HG03571 (cell line): ENCODE measurements around the gene IFT22.
"Not testable (repeated sequence)": the region's sequence is repeated elsewhere in the genome, so short reads cannot be mapped to it uniquely, and the experiment has no call there.

Source experiments
- ATAC-seq: cut with Tn5 transposase; IDR thresholded peaks from one replicate; pipeline ENCODE4 v1.9.1; 2021; ENCODE audit not compliant: unreplicated experiment

Gene IFT22

DNA sequence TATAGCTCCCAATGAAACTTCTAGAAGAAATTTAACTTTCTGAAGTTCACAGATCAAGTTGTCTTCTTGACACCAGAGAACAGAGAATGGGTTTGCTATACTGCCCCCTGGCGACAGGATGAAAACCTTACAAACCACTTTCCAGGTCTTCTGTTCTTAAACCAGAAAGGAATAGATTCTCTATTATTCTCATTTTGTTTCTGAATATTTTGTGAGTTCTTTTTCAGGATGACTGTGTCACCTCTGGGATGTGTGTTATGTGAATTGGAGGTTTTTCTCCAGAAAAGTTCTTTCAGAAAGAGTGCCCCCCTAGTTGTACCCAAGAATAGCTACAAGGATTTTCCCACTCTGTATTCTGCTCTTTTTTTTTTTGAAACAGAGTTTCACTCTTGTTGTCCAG is 6.3 kb downstream of the IFT22 start:
- no peak for ATAC-seq

DNA sequence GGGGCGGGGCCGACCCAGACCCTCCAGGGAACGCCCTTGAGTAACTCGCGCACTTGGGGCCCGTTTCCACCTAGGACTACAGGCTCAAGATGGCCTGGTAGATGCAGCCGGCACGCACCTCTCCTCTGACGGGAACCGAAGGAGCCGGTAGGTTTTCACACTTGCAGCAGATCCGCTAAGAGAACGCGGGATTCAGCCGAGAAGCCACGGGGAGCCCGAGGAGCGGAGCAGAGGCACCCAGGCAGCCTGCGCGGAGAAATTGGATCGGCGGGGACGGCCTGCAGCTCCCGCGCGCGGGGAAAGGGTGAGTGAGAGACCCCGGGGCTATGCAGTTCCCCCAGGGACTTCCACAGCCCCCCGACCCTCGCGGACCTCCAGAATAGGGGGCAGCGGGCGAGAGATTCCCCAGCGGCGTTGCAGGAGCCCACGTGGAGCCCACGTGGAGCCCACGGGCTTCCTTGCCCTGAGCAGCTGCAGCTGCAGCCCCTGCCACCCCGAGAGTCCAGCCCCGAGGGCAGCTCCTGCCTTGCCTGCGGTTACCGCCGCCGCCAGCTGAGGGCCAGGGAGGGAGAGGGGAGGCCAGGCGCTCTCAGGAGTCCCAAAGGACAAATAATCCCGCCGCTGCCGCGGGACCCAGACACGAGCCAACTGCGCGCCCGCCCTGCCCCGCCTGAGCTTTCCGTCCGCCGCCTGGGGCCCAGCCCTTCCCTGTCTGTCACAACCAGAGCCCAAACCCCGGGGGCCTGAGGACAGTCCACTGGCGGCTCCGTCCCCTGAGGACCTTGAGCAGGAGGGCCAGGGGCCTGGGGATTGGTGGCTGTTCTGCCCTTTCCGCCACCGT is 13.1 kb downstream of the IFT22 start:
- no peak for ATAC-seq

DNA sequence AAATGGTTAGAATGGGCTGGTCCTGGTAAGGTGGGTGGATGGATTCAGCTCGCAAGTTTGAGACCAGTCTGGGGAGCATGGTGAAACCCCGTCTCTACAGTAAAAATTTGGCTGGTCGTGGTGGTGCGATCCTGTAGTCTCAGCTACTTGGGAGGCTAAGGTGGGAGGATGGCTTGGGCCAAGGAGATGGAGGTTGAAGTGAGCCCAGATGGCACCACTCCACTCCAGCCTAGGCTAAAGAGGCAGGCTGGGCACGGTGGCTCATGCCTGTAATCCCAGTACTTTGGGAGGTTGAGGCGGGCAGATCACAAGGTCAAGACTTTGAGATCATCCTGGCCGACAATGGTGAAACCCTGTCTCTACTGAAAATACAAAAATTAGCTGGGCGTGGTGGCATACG is 15.3 kb downstream of the IFT22 start:
- no peak for ATAC-seq

DNA sequence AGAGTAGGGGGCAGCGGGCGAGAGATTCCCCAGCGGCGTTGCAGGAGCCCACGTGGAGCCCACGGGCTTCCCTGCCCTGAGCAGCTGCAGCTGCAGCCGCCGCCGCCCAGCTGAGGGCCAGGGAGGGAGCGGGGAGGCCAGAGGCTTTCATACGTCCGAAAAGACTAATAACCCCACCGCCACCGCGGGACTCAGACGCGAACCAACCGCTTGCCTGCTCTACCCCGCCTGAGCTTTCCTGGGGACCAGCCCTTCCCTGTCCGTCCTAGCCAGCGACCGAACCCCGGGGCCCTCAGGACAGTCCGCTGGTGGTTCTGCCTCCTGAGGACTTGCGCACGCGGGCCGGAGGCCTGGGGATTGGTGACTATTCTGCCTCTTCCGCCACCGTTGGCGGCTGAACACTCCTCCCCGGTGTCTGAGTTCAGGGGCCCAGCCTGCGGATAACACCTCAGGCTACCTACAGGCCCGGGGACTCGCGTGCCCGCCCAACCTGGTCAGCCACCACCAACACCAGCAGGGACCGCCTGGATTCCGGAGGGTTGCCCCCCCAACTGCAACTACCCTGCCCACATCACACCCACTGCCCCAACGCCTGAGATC is 18.4 kb downstream of the IFT22 start:
- no peak for ATAC-seq

DNA sequence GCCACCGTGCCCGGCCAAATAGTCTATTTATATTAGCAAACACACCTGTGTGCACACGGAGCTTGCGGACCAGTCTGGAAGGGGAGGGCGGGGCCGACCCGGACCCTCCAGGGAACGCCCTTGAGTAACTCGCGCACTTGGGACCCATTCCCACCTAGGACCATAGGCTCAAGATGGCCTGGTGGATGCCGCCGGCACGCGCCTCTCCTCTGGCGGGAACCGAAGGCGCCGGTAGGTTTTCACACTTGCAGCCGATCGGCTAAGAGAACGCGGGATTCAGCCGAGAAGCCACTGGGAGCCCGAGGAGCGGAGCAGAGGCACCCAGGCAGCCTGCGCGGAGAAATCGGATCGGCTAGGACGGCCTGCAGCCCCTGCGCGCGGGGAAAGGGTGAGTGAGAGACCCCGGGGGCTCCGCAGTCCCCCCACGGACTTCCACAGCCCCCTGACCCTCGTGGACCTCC is 18.9 kb downstream of the IFT22 start:
- ATAC-seq = no peak

DNA sequence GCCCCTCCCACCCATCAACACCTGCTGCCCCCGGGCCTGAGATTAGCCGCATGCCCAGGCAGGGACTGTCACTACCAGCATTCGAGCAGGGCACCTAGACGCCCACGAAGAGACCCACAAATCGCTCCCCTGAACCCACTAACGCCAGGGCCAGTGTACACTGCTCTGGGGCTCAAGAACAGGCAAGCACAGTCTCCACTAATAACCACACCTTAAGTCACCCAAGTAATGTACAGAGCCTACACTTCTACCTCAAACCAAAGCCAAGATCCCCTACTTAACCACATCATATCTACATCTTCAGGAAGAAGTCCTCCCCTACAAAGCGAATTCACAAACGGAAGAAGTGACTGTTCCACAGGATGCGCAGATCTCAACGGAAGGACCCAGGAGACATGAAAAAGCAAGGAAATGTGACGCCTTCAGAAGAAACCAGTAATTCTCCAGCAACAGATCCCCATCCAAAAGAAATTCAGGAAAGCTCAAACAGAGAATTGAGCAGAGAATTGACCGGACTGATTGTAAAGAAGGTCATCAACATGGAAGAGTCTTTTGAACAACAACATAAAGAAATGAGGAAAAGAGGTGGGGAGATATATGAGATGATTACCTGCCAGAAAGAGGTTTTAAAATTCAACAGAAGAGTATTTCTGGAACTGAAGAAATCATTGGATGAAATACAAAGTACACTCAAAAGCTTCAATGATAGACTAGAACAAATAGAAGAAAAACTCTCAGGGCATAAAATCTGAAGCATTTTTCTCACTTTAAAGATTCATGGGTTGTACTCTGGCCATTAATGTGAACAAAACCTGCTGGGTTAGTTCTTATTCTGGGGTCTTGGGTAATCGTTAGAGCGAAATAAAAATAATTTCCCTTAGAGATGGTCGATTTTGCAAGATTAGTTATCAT is 20.9 kb downstream of the IFT22 start:
- ATAC-seq = no peak

DNA sequence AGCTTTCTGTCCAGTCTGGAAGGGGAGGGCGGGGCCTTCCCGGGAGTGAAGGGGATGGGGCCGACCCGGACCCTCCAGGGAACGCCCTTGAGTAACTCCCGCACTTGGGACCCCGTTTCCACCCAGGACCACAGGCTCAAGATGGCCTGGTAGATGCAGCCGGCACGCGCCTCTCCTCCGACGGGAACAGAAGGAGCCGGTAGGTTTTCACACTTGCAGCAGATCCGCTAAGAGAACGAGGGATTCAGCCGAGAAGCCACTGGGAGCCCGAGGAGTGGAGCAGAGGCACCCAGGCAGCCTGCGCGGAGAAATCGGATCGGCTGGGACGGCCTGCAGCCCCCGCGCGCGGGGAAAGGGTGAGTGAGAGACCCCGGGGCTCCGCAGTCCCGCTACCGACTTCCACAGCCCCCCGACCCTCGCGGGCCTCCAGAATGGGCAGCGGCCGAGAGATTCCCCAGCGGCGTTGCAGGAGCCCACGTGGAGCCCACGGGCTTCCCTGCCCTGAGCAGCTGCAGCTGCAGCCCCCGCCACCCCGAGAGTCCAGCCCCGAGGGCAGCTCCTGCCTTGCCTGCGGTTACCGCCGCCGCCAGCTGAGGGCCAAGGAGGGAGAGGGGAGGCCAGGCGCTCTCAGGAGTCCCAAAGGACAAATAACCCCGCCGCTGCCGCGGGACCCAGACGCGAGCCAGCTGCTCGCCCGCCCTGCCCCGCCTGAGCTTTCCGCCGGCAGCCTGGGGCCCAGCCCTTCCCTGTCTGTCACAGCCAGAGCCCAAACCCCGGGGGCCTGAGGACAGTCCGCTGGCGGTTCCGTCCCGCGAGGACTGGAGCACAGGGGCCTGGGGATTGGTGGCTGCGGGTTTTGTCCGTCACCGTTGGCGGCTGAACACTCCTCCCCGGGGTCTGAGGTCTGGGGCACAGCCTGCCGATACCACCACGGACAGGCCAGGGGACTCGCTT is 21.8 kb downstream of the IFT22 start:
- ATAC-seq = no peak

DNA sequence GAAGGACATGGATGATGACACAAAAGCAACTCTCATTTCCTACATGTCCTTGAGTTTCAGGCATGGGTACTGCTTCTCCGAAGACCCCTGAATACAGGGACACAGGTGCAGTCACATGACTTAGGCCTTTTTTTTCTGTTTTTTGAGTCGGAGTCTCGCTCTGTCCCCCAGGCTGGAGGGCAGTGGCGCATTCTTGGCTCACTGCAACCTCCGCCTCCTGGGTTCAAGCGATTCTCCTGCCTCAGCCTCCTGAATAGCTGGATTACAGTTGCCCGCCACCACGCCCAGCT is 26.8 kb downstream of the IFT22 start:
- no peak for ATAC-seq

DNA sequence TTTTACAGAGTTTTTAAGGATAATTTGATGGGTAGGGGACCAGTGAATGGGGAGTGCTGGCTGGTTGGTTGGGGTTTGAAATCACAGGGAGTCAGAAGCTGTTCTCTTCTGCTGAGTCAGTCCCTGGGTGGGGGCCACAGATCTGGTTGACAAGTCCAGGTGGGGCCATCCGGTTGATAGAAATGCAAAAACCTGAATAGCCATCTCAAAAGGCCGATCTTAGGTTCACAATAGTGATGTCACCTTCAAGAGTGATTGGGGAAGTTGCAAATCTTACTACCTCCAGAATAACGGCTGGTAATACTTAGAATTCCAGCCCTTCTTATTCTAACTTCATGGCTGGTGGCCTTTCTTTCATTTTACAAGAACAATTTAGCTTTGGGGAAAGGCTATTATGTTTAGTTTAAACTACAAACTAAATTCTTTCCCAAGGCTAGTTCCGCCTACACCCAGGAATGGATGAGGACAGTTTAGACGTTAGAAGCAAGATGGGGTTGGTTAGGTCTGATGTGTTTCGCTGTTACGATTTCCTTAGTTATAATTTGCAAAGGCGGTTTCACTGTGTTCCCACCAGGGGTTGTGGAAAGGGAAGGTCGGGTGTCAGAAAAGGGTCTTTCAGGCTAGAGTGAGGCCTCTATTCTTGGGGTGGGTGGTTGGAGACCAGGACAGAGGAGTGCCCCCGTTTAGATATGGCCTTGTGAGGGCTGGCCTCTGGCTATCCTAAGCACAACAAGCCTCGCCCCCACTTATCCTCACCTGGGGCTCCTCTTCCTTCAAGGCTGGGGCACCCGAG is 27.4 kb downstream of the IFT22 start:
- ATAC-seq = no peak

DNA sequence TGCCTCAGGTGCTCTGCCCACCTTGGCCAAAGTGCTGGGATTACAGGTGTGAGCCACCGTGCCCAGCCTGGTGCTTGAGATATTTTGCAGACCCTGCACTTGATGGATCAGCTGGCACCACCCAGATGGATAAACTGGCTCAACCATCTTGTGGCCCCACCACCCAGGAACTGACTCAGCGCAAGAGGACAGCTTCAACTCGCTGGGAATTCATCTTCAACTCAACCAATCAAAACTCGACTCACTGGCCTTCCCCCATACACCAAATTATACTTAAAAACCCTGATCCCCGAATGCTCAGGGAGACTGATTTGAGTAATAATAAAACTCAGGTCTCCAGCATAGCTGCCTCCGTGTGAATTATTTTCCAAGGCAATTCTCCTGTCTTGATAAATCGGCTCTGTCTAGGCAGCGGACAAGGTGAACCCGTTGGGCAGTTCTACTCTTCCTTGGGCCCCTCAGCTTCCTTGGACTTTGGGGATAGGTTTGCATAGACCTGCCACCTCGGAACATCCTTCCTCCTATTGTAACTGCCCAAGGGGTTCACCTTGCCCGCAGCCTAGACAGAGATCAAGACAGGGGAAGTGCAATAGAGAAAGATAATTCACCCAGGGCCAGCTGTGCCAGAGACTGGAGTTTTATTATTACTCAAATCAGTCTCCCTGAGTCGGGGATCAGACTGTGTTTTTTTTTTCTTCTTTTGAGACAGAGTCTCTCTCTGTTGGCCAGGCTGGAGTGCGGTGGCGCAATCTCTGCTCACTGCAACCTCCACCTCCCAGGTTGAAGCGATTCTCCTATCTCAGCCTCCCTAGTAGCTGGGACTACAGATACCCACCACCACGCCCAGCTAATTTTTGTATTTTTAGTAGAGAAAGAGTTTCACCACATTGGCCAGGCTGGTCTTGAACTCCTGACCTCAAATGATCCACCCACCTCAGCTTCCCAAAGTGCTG is 28.3 kb downstream of the IFT22 start:
- not testable (repeated sequence) for ATAC-seq

DNA sequence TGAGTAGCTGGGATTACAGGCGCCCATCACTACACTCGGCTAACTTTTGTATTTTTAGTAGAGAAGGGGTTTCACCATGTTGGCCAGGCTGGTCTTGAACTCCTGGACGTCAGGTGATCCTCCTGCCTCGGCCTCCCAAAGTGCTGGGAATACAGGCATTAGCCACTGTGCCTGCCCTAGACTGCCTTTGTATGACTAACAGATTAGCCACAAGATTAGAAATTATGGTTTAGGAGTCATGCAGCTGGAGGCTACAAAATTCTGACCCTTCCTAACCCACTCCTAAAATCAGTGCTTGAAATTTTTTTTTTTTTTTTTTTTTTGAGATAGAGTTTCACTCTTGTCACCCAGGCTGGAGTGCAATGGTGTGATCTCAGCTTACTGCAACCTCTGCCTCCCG is 29.0 kb downstream of the IFT22 start:
- not testable (repeated sequence) for ATAC-seq

DNA sequence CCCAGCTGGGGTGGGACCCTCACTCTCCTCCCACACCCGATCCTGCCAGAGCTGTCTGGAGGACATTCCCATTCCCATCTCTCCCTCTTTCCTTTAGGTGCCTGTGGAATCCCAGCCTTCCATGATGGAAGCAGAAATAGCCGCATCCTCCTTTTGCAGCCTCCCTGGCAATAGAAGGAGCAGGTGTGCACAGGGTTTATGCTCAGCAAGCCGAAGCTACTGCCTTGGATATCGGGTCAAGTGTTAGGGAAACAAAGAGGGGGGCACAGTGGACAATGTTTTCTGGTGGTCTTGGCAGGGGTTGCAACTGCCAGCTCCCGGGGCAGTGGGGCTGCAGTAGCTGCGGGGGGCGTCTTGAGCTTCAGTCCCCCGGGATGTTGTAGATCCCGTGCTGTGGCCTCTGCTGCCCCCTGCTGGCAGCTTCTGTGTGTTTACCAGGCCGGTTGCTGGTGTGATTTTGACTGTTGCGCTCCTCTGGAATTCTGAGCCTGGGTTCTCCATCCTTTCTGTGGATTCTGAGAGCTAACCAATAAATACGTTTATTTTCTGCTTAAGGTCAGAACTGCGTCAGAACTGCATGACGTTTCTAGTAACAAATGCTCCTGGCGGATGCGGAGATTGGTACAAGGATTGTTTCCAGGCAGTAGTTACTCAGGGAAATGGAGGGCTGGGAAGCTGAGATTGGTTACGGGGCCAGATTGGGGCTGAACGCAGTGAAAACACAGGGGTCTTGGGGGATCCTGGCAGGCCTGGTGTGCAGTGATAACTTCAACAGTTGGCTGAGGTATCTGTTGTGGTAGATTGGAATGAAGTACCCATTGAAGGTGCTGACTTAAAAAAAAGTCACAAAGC is 31.2 kb downstream of the IFT22 start:
- ATAC-seq = not testable (repeated sequence)

DNA sequence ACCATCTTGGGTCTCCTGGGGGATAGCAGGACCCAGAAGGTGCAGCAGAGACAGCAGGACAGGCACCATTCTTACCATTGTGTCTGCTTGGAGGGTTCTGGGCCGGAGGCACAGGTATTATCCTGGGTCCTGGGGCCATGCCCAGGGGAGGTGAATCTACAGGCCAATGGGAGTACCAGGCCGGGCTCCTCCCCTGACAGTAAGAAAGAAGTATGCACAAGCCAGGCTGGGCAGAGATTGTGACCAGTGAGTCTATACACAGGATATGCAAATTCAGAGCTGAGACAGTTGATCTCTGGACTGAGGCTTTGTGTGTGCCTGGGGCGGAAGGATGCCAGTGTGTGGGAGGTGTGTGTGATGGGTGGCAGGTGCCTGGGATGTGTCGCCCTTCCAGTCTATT is 31.9 kb downstream of the IFT22 start:
- ATAC-seq = not testable (repeated sequence)

DNA sequence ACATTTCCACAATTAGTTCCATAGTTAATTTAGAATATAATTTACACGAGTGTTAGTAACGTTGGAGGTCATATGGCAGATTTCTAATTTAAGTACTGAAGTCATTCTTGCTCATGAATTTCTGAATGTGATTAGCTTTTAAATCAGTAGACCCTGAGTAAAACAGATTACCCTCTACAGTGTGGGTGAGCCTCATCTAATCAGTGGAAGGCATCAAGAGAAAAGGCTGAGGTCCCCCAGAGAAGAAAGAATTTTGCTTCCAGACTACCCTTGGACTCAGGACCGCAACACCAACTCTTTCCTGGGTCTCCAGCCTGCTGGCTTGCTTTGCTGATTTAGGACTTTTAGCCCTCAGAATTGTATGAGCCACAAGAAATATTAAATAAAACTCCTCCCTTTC is 33.2 kb downstream of the IFT22 start:
- no peak for ATAC-seq

DNA sequence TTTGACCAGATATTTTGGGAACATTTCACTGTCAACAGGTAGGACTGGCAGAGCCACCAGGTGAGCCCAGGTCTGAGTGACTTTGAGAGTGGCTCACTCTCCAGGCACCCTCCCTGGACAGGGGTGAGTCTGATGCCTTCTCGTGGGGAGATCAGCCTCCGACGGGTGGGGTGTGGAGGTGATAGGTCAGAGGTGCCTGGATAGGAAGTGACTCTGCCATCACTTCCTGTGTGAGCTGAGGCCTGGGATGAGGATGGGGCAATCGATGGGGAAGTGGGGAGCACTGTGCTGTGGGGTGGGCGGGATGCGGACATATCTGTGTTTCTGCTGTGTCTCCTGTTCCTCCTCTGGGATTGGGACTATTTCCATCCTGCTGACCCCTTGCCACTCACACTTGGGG is 34.6 kb downstream of the IFT22 start:
- no peak for ATAC-seq

DNA sequence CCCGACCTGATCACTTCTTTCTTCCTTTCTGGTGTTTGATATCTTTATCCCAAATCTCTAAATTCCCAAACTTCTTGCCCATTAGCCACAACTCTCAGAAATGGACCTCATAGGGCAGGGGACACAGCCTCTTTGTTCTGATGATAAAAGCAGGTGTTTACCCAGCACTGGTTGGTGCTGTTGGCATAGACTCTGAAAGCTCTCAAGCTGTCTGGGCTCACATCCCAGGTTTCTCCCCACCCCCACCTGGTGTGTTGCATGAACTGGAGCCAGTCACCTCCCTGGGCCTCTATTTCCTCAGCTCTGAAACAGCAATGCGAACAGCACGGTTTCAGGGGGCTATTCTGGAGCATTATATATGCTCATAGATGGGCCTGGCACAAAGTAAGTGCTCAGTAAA is 35.7 kb downstream of the IFT22 start:
- ATAC-seq = not testable (repeated sequence)

DNA sequence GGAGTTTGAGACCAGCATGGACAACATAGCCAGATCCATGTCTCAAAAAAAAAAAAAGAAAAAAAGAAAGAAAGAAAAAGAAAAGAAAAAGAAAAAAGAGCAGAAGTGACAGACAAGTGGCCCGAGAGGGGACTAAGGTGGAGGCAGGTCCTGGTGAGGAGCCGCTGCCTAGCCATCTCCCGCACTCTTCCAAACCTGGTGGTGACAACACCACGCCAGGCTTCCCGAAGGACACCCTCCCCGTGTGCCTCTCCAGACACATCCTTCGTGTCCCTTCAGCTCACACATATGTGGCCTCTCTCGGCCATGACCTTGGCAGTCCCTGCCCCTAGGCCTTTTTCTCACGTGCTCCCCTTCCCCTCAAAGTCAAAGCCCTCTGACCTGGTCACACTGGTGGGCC is 36.4 kb downstream of the IFT22 start:
- ATAC-seq = no peak

DNA sequence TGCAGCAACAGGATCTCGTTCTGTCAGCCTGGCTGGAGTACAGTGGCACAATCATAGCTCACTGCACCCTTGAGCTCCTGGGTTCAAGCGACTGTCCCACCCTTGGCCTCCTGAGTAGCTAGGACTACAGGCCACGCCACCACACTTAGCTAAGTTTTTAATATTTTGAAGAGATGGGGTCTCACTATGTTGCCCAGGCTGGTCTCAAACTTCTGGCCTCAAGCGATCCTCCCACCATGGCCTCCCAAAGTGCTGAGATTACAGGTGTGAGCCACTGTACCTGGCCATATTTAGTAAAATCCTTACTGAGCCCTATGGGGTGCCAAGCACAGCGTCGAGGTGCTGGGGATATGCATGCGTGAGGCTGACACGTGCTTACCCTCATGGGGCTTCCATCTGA is 40.7 kb downstream of the IFT22 start:
- not testable (repeated sequence) for ATAC-seq
